Heart left ventricle (tissue), 16 donors: Measurements from ENCODE around the gene OPCML. TPM values are rescaled to one million over a fixed set of nuclear protein-coding genes. Genes with fewer than 3 reads are reported as not detected.

ENCODE experiments used
- ATAC-seq, 4 donors: fragments of 200-7000 bp; cut with Tn5 transposase; one replicate each; pipeline ENCODE4 v1.9.1; 2020 to 2022; ENCODE audit warnings: moderate library complexity in 4 of 4, mild to moderate bottlenecking in 3 of 4, moderate number of reproducible peaks in 1 of 4
- DNase-seq, 5 donors: peaks; one replicate each; pipeline ENCODE4 v3.0.0-alpha.2; 2020
- H3K27ac ChIP-seq, 12 donors: fragments of 200-600 bp; sonication (generic) in 4 of 12; one replicate each; pipeline versions ENCODE4 v1.5.0 to v1.8.0; 2016 to 2022; ENCODE audit warnings: mild to moderate bottlenecking in 2 of 12
- H3K27me3 ChIP-seq, 9 donors: fragments of 200-600 bp; sonication (generic) in 2 of 9; one replicate each; pipeline versions ENCODE4 v1.5.1 to v1.8.0; 2016 to 2022; ENCODE audit warnings: mild to moderate bottlenecking in 3 of 9
- H3K36me3 ChIP-seq, 9 donors: fragments of 200-600 bp; sonication (generic) in 2 of 9; one replicate each; pipeline versions ENCODE4 v1.5.0 to v1.8.0; 2018 to 2022; ENCODE audit warnings: mild to moderate bottlenecking in 2 of 9
- H3K4me1 ChIP-seq, 12 donors: fragments of 200-600 bp; sonication (generic) in 4 of 12; one replicate each; pipeline versions ENCODE4 v1.5.0 to v1.8.0; 2016 to 2022; ENCODE audit warnings: mild to moderate bottlenecking in 3 of 12
- H3K4me3 ChIP-seq, 12 donors: fragments of 200-600 bp; sonication (generic) in 4 of 12; one replicate each; pipeline versions ENCODE4 v1.5.0 to v1.8.0; 2017 to 2022; ENCODE audit warnings: mild to moderate bottlenecking in 9 of 12, moderate library complexity in 4 of 12
- H3K9me3 ChIP-seq, 12 donors: fragments of 200-600 bp; sonication (generic) in 4 of 12; one replicate each; pipeline versions ENCODE4 v1.5.0 to v1.8.0; 2016 to 2022; ENCODE audit warnings: mild to moderate bottlenecking in 1 of 12
- CTCF ChIP-seq, 12 donors: fragments of 200-600 bp; sonication (generic) in 4 of 12; IDR thresholded peaks; one replicate each; pipeline versions ENCODE4 v1.5.0 to v1.8.0; 2018 to 2022; ENCODE audit warnings: antibody characterized with exemption in 12 of 12, mild to moderate bottlenecking in 5 of 12
- POLR2A ChIP-seq, 2 donors: fragments of 450-650 bp; IDR thresholded peaks; one replicate each; pipeline ENCODE4 v1.6.1; 2017; ENCODE audit warnings: antibody characterized with exemption in 2 of 2, mild to moderate bottlenecking in 2 of 2, moderate library complexity in 2 of 2
- WGBS, 4 donors: extraction: QIAGEN DNeasy Blood & Tissue Kit in 2 of 4; methylation state at CpG; one replicate each; pipeline versions ENCODE4 v1.1.5 to v1.1.7; 2013 to 2018; 5-methylcytosine and 5-hydroxymethylcytosine counted together
- intact Hi-C, 10 donors: fragments of 100-400 bp; cut with DNase I; formaldehyde crosslinking; loops; one replicate each; pipeline versions ENCODE4 v1.11.1 to v1.14.2; 2022
- polyA plus RNA-seq, 2 donors: library from polyadenylated mRNA; stranded (reverse); fragments of 200-250 nt; gene quantifications; one replicate each; pipeline ENCODE4 v1.2.3, GENCODE V29; 2013
- total RNA-seq, 9 donors: library from RNA; depleted of rRNA in 2 of 9; stranded (reverse); fragments of >200 nt in 2 of 9; fragmentation: NEBNext Ultra II Directional in 3 of 9; extraction: Animal tissue kit (Norgen Biotek cat#: 25700) in 3 of 9; gene quantifications; one replicate each; pipeline versions ENCODE4 v1.1.0 to v1.2.4, GENCODE V29; 2016 to 2023
- donor health status: ischemic (EF 13 %, LVEDD 7.1; RV severe dilation, severe dysfunction).
- donor health status: healthy with polysubstance abuse.
- donor health status: DM: no; HTN: yes; CAD: no.
- donor health status: DM: no; HTN: no; CAD: no.
- donor health status: ischemic (EF 25% LVEDD 6.9; RV normal size, moderate dysfunction).
- donor health status: ischemic (EF 25% LVEDD 5.7; RV mildly dilated, moderate dysfunction).
- donor health status: healthy.
- donor health status: DM: yes; HTN: yes; CAD: no.
- donor health status: ischemic (EF 35%, LVEDD 5.7; RV mildly dilated, moderate dysfunction).
- donor health status: nonischemic (EF 11% LVEDD 7.7; RV severe dilation, severe dysfunction).
- donor health status: DM: yes; HTN: yes; CAD: no.
- donor health status: PGD.
- donor health status: ischemic (EF 29% LVEDD 5.4; RV normal size, mild dysfunction).
- donor health status: nonischemic (EF 23%, LVEDD 6.1; RV moderate dilation, normal function).

Gene OPCML
- total and polyA plus RNA-seq, 11 donors: 0.04 to 1.3 (median 0.23) TPM; not detected in 3

- Histone ChIP-seq H3K9me3 (no peaks in the 10 kb centered on the region), H3K27me3 (peaks cover 0 to 63% (median 12%) of the 10 kb centered on the region in 9 donors), H3K4me1 (peaks cover 0 to 5% (median 0%) of the 10 kb centered on the region in 12 donors), H3K4me3 (no peak overlapping the region), H3K36me3 (no peaks in the 10 kb centered on the region), H3K27ac (no peak overlapping the region)
- intact Hi-C loops: no loop called here
- no peak for TF ChIP-seq POLR2A (IDR thresholded peaks at IDR 0.05)
- TF ChIP-seq CTCF (IDR thresholded peaks at IDR 0.05): no peak
- WGBS, 4 donors: 30 to 38% (median 34%) methylated on average over 5 of the region's 5 CpGs
- ATAC-seq (no peak), DNase-seq (no peak)
Observed at GRCh38 chr11:133047771-133048115, 484.6 kb downstream of the OPCML start.

GRCh38 chr11:133047036-133047770 is 485.1 kb downstream of the OPCML start:
- H3K27ac ChIP-seq: no peak overlapping the region
- 33 to 47% (median 42%) methylated on average over 15 of the region's 15 CpGs for WGBS, 4 donors
- no peak overlapping the region for H3K4me3 ChIP-seq
- intact Hi-C loops: no loop called here
- TF ChIP-seq CTCF (IDR thresholded peaks at IDR 0.05) (no peak), POLR2A (IDR thresholded peaks at IDR 0.05) (no peak)
- no peak for ATAC-seq
- H3K4me1 ChIP-seq: no peaks in the 10 kb centered on the region
- DNase-seq: no peak
- H3K9me3 ChIP-seq: no peaks in the 10 kb centered on the region
- no peaks in the 10 kb centered on the region for H3K36me3 ChIP-seq
- H3K27me3 ChIP-seq: peaks cover 0 to 68% (median 15%) of the 10 kb centered on the region in 9 donors

GRCh38 chr11:133046252-133046651 is 486.0 kb downstream of the OPCML start:
- DNase-seq: no peak
- intact Hi-C loops: no loop called here
- Histone ChIP-seq H3K27me3 (peaks cover 0 to 76% (median 15%) of the 10 kb centered on the region in 9 donors), H3K36me3 (no peaks in the 10 kb centered on the region), H3K4me3 (no peak overlapping the region), H3K4me1 (no peaks in the 10 kb centered on the region), H3K9me3 (no peaks in the 10 kb centered on the region), H3K27ac (no peak overlapping the region)
- WGBS, 4 donors: 61 to 70% (median 68%) methylated on average over 7 of the region's 7 CpGs
- no peak for TF ChIP-seq CTCF (IDR thresholded peaks at IDR 0.05)
- TF ChIP-seq POLR2A (IDR thresholded peaks at IDR 0.05): no peak
- no peak for ATAC-seq

- H3K4me1 ChIP-seq: no peaks in the 10 kb centered on the region
- TF ChIP-seq CTCF (IDR thresholded peaks at IDR 0.05): no peak
- no peak for TF ChIP-seq POLR2A (IDR thresholded peaks at IDR 0.05)
- no peaks in the 10 kb centered on the region for H3K9me3 ChIP-seq
- H3K27ac ChIP-seq: no peak overlapping the region
- ATAC-seq (no peak), DNase-seq (no peak)
- intact Hi-C loops: no loop called here
- peaks cover 0 to 71% (median 16%) of the 10 kb centered on the region in 9 donors for H3K27me3 ChIP-seq
- 66 to 67% (median 66%) methylated on average over 29 of the region's 29 CpGs for WGBS, 4 donors
- H3K4me3 ChIP-seq: no peak overlapping the region
- H3K36me3 ChIP-seq: no peaks in the 10 kb centered on the region
Observed at GRCh38 chr11:133041928-133042882, 490.1 kb downstream of the OPCML start.
